GM12878 (cell line): ENCODE measurements around the gene NAV2.

Experiments used
- BHLHE40 ChIP-seq, 2 experiments: fragments of 450-650 bp in 1 of 2; IDR thresholded peaks; 2 replicates each; pipeline ENCODE4 v1.6.1; 2011 to 2017; ENCODE audit warnings: low read depth in 2 of 2, borderline replicate concordance in 1 of 2, improper control_type of control experiment in 1 of 2, low read length in 1 of 2, mild to moderate bottlenecking in 1 of 2
- EZH2 ChIP-seq: IDR thresholded peaks from 2 replicates; pipeline ENCODE4 v1.6.1; 2012; ENCODE audit warnings: low read depth, mild to moderate bottlenecking, control low read depth, inconsistent platforms, low read length, borderline replicate concordance; ENCODE audit not compliant: control insufficient read depth
- JUND ChIP-seq: IDR thresholded peaks from 2 replicates; pipeline ENCODE4 v1.6.1; 2012; ENCODE audit warnings: low read depth, mild to moderate bottlenecking, low read length, improper control_type of control experiment, moderate library complexity
- NFYA ChIP-seq: IDR thresholded peaks from 2 replicates; pipeline ENCODE4 v1.6.1; 2011; ENCODE audit warnings: low read depth, mild to moderate bottlenecking, low read length, improper control_type of control experiment, borderline replicate concordance
- NFYB ChIP-seq: IDR thresholded peaks from 2 replicates; pipeline ENCODE4 v1.6.1; 2011; ENCODE audit warnings: low read depth, mild to moderate bottlenecking, low read length, improper control_type of control experiment, moderate library complexity; ENCODE audit not compliant: insufficient read depth
- RAD51 ChIP-seq: fragments of 450-650 bp; IDR thresholded peaks from 2 replicates; pipeline ENCODE4 v1.6.1; 2016; ENCODE audit warnings: moderate library complexity, mild to moderate bottlenecking, inconsistent platforms
- TCF3 ChIP-seq: IDR thresholded peaks from 2 replicates; pipeline ENCODE4 v1.6.1; 2012; ENCODE audit warnings: low read depth, mild to moderate bottlenecking, low read length, borderline replicate concordance; ENCODE audit not compliant: insufficient read depth
- ZBTB40 ChIP-seq: fragments of 450-650 bp; IDR thresholded peaks from 2 replicates; pipeline ENCODE4 v1.6.1; 2016; ENCODE audit warnings: mild to moderate bottlenecking, moderate library complexity, borderline replicate concordance
- TF ChIP-seq, protein P1 (sequence below), 3 experiments: IDR thresholded peaks in 2 of 3; conservative IDR thresholded peaks in 1 of 3; 2 replicates each; pipeline ENCODE4 v1.5.1; 2011; ENCODE audit warnings: low read depth in 3 of 3, low read length in 3 of 3, mild to moderate bottlenecking in 3 of 3, control low read depth in 2 of 3, moderate library complexity in 2 of 3, inconsistent platforms in 1 of 3, mixed read lengths in 1 of 3; ENCODE audit not compliant: control insufficient read depth in 2 of 3, insufficient read depth in 1 of 3; ENCODE audit errors: extremely low read depth in 1 of 3

- TF ChIP-seq NFYA (no peak), BHLHE40 (IDR thresholded peaks at IDR 0.05; ENCODE audit: borderline replicate concordance in 1 of 2, low read depth in 2 of 2, low read length in 1 of 2) (no peak), NFYB (no peak), TCF3 (no peak), RAD51 (no peak), JUND (no peak), EZH2 (no peak), ZBTB40 (no peak)
- TF ChIP-seq, protein P1, sequence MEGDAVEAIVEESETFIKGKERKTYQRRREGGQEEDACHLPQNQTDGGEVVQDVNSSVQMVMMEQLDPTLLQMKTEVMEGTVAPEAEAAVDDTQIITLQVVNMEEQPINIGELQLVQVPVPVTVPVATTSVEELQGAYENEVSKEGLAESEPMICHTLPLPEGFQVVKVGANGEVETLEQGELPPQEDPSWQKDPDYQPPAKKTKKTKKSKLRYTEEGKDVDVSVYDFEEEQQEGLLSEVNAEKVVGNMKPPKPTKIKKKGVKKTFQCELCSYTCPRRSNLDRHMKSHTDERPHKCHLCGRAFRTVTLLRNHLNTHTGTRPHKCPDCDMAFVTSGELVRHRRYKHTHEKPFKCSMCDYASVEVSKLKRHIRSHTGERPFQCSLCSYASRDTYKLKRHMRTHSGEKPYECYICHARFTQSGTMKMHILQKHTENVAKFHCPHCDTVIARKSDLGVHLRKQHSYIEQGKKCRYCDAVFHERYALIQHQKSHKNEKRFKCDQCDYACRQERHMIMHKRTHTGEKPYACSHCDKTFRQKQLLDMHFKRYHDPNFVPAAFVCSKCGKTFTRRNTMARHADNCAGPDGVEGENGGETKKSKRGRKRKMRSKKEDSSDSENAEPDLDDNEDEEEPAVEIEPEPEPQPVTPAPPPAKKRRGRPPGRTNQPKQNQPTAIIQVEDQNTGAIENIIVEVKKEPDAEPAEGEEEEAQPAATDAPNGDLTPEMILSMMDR (IDR thresholded peaks at IDR 0.05 in 2 of 3, conservative IDR thresholded peaks at IDR 0.05 in 1 of 3; ENCODE audit: control insufficient read depth in 2 of 3, extremely low read depth in 1 of 3, insufficient read depth in 1 of 3, low read depth in 3 of 3, low read length in 3 of 3) = no peak
Observed at GRCh38 chr11:19992998-19993397, 280.4 kb downstream of the NAV2 start.
